Fibroblast of villous mesenchyme (primary cell): ENCODE results near the gene KIAA0232. TPM values are rescaled to one million over a fixed set of nuclear protein-coding genes. Genes with fewer than 3 reads are reported as not detected.

ENCODE experiments used
- DNase-seq: peaks from one replicate; pipeline ENCODE4 v3.0.0-alpha.2; 2010; ENCODE audit warnings: low read depth
- H3K4me3 ChIP-seq: 2 replicates; pipeline ENCODE4 v1.5.1; 2011; ENCODE audit warnings: low read depth, mild to moderate bottlenecking, low read length
- CTCF ChIP-seq: IDR thresholded peaks from 2 replicates; pipeline ENCODE4 v1.5.1; 2012; ENCODE audit warnings: low read depth, mild to moderate bottlenecking, low read length; ENCODE audit not compliant: insufficient read depth
- total RNA-seq: library from RNA; depleted of rRNA; stranded (reverse); fragments of >200 nt; gene quantifications from 2 replicates; pipeline ENCODE4 v1.2.3, GENCODE V29; 2012

KIAA0232 gene
- total RNA-seq, 1 donor, result 29.8 TPM

DNA sequence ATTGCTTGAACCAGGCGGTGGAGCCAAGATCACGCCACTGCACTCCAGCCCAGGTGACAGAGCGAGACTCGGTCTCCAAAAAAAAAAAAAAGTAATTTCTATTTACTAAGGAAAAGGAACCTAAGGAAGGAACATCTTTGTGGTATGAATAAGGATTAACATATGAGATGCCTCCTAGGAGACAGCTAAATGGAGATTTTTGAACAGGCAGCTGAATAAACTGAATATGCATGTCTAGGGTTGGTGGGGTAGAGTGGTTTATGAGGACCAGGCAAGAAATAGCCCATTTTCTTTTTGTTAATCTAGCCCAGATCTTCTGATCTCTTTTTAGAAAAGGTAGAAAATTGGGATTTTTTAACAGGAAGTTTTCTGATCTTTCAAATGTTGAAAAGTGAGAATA, 67.2 kb downstream of the KIAA0232 start:
- H3K4me3 ChIP-seq, result no peak overlapping the region
- no peak for TF ChIP-seq CTCF
- DNase-seq, result no peak

- no peak for DNase-seq
- no peak overlapping the region for H3K4me3 ChIP-seq
- no peak for TF ChIP-seq CTCF
These were observed 68.9 kb downstream of the KIAA0232 start for GRCh38 chr4:6851431-6851830.

DNA sequence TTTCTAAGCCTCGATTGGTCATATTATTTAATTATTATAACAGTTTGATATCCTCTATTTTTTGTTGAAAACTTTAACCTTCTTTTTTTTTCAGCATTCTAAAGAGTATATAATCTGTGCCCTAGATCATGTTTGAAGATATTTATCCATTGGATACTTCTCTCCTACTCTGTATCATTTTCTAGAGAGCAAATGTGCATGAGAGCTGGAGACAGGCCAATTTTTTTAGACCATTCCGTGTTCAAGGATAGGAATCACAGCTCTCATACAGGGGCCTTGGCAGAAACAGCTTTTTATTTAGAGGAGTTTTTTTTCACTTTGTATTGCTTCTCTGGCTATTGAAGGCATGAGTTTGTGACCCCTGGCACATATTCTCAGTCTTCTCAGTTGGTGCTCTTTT, 69.4 kb downstream of the KIAA0232 start:
- no peak overlapping the region for H3K4me3 ChIP-seq
- no peak for DNase-seq
- no peak for TF ChIP-seq CTCF

DNA sequence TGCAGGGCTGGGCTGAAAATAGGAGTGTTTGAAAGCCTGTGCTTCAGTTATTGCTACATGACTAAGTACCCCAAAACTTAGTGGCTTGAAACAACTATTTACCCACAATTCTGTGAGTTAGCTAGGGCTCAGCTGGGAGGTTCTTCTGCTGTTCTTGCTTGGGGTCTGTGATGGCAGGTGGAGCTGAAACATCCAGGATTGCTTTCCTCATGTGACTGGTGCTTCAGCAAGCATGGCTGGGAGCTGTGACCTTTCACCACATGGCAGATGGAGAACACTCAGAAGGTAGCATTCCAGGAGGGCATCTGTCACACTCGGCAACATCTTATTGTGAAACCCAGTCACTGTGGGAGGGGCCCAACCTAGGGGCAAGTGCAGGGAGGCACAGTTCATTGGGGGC, 70.1 kb downstream of the KIAA0232 start:
- TF ChIP-seq CTCF, result no peak
- DNase-seq, result no peak
- no peak overlapping the region for H3K4me3 ChIP-seq

- no peak for DNase-seq
- no peak overlapping the region for H3K4me3 ChIP-seq
- no peak for TF ChIP-seq CTCF
These were observed 71.7 kb downstream of the KIAA0232 start for GRCh38 chr4:6854098-6854744.

- no peak for TF ChIP-seq CTCF
- peak; percentile 93 for DNase-seq
- H3K4me3 ChIP-seq, result no peak overlapping the region
These were observed 73.3 kb downstream of the KIAA0232 start for GRCh38 chr4:6855692-6856297.

DNA sequence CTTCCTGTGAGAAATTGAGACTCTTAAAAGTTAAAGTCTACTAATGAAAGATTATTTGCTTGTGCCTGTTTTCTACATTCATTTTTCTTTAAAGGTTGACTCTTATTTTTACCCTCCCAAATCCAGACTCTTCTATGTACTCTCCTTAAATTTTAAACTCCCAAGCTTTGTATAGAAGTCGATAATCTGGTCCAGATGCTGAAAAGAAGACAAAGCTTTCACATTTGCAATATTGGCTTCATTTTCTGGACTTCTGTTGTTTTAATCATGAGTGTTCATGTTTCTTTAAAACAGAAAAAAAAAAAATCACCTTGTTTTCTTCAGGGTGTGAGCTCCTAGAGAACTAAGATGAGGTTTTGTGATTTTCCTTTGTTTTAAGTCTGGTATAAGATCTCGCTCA, 73.9 kb downstream of the KIAA0232 start:
- no peak for DNase-seq
- no peak overlapping the region for H3K4me3 ChIP-seq
- no peak for TF ChIP-seq CTCF
